ENCODE results near the gene MORC3. TPM values are rescaled to one million over a fixed set of nuclear protein-coding genes. Genes with fewer than 3 reads are reported as not detected.
A peak's percentile ranks its signal among the peaks of the same experiment; 100 is the strongest.
"Not testable (repeated sequence)": the region's sequence is repeated elsewhere in the genome, so short reads cannot be mapped to it uniquely, and the experiment has no call there.

The MORC3 gene
- total and polyA plus RNA-seq, 9 of the 15 experiments (the other 6 are each of a cell fraction or from before 2014, with no cell fraction given), result 12.7 to 53.7 (median 36.0) TPM

DNA sequence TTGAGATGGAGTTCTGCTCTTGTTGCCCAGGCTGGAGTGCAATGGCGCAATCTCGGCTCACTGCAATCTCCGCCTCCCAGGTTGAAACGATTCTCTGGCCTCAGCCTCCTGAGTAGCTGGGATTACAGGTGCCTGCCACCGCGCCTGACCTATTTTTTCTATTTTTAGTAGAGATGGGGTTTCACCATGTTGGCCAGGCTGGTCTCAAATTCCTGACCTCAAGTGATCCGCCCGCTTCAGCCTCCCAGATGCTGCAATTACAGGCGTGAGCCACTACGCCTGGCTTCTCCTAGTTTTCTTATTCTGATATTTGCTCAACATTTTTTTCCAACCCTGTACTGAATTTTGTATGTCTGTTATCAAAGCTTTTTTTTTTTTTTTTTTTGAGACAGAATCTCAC, 62.7 kb downstream of the MORC3 start:
- H3K27me3 ChIP-seq (ENCODE audit: control insufficient read depth in 2 of 2, insufficient read depth in 2 of 2, low read length in 2 of 2); DNase-seq (ENCODE audit: extremely low read depth in 1 of 4, low spot score in 3 of 4); FAIRE-seq; CTCF ChIA-PET (ENCODE audit: low intra/inter-chr PET ratio); H2AFZ ChIP-seq (ENCODE audit: low read depth, low read length); H3K9ac ChIP-seq (ENCODE audit: insufficient read depth in 1 of 2, low read depth in 2 of 2, low read length in 2 of 2); H3K27ac ChIP-seq (ENCODE audit: extremely low read depth, low read depth, low read length); H3K9me1 ChIP-seq (ENCODE audit: control insufficient read depth, insufficient read depth, low read length); H3K4me3 ChIP-seq; intact Hi-C loops (cut with micrococcal nuclease); ATAC-seq; in situ Hi-C loops (cut with MboI); BruUV-seq (replicated peaks); H3K9me3 ChIP-seq (replicated peaks; ENCODE audit: control insufficient read depth, insufficient read depth, low read depth, low read length); H4K20me1 ChIP-seq (replicated peaks; ENCODE audit: control insufficient read depth, insufficient read depth, low read length); H3K4me2 ChIP-seq (ENCODE audit: insufficient read depth, low read length): not testable (repeated sequence)
- POLR2A ChIA-PET, result interaction anchor here (1.0 kb wide), 1 partner anchor 14 kb away, joined by 3 read pairs; no protein-coding TSS in a partner anchor
- 0 out of 2 replicates have a peak, but pooled peaks have one; percentile 15 for TF ChIP-seq CEBPB (tag; IDR thresholded peaks at IDR 0.05)
- peaks cover 22% of the 10 kb centered on the region; the same call in 1 of the 3 replicates for H3K36me3 ChIP-seq (ENCODE audit: control insufficient read depth, insufficient read depth, low read length)
- H3K79me2 ChIP-seq (ENCODE audit: control insufficient read depth, insufficient read depth, low read length), result peaks cover 15% of the 10 kb centered on the region
- WGBS (ENCODE audit: insufficient coverage, low coverage, missing lambda C conversion rate), result 80% methylated on average over 10 of the region's 10 CpGs
- H3K4me1 ChIP-seq (replicated peaks in 1 of 2; ENCODE audit: control insufficient read depth in 2 of 2, insufficient read depth in 2 of 2, low read length in 2 of 2), result peaks cover 9 to 16% of the 10 kb centered on the region in 2 experiments; a peak in 4 of 5 replicates

DNA sequence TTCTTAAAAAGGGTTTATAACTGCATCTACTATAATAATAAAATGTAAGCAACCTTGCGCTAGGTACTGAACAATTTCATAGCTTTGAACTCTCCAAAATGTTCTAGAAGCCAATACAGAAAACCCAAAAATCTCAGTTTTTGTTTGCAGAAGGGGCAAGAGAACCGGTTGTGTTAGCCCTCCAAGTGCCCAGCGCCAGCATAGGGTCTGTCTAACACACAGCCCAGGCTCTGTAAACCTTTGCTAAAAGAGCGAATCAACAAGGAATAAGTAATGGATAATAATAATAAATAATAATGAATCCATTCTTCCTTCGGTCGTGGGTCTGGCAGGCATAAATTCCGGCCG, 64.9 kb downstream of the MORC3 start:
- 28% methylated on average over 8 of the region's 8 CpGs for WGBS (ENCODE audit: insufficient coverage, low coverage, missing lambda C conversion rate)
- peak overlapping the region; percentile 83 to 96; a peak in 3 of 4 replicates for H3K9ac ChIP-seq (ENCODE audit: insufficient read depth in 1 of 2, low read depth in 2 of 2, low read length in 2 of 2)
- H3K4me3 ChIP-seq, result peak overlapping the region; percentile 95
- DNase-seq (ENCODE audit: extremely low read depth in 1 of 4, low spot score in 3 of 4) (peak in 1 of 4 experiments; percentile 30), ATAC-seq (peak; percentile 22), FAIRE-seq (no peak)
- H3K79me2 ChIP-seq (ENCODE audit: control insufficient read depth, insufficient read depth, low read length), result peaks cover 19% of the 10 kb centered on the region
- ChIA-PET CTCF (ENCODE audit: low intra/inter-chr PET ratio) (no interaction called here), POLR2A (interaction anchor here (0.5 to 1.4 kb wide), 3 partner anchors 19 to 248 kb away, joined by 3 to 5 read pairs (median 3); no protein-coding TSS in a partner anchor)
- no TSS peak for BruUV-seq (replicated peaks)
- H3K36me3 ChIP-seq (ENCODE audit: control insufficient read depth, insufficient read depth, low read length), result peaks cover 32% of the 10 kb centered on the region; the same call in 2 of the 3 replicates
- H3K9me3 ChIP-seq (replicated peaks; ENCODE audit: control insufficient read depth, insufficient read depth, low read depth, low read length), result no peaks in the 10 kb centered on the region
- intact Hi-C loops (cut with micrococcal nuclease) (loop anchor here (5.0 kb wide), 2 partner anchors 243 to 258 kb away; no protein-coding TSS in a partner anchor), in situ Hi-C loops (cut with MboI) (no loop called here)
- H3K4me2 ChIP-seq (ENCODE audit: insufficient read depth, low read length), result peak overlapping the region; percentile 93
- peaks cover 2% of the 10 kb centered on the region for H3K9me1 ChIP-seq (ENCODE audit: control insufficient read depth, insufficient read depth, low read length)
- no peak overlapping the region for H3K27ac ChIP-seq (ENCODE audit: extremely low read depth, low read depth, low read length)
- H3K4me1 ChIP-seq (replicated peaks in 1 of 2; ENCODE audit: control insufficient read depth in 2 of 2, insufficient read depth in 2 of 2, low read length in 2 of 2), result peaks cover 9 to 21% of the 10 kb centered on the region in 2 experiments; a peak in 4 of 5 replicates
- H3K27me3 ChIP-seq (ENCODE audit: control insufficient read depth in 2 of 2, insufficient read depth in 2 of 2, low read length in 2 of 2), result no peaks in the 10 kb centered on the region
- H2AFZ ChIP-seq (ENCODE audit: low read depth, low read length), result peak overlapping the region; percentile 79
- 0 out of 2 replicates have a peak, but pooled peaks cover 3% of the 10 kb centered on the region for H4K20me1 ChIP-seq (replicated peaks; ENCODE audit: control insufficient read depth, insufficient read depth, low read length)
- TF ChIP-seq POLR2AphosphoS5 (IDR thresholded peaks at IDR 0.05; ENCODE audit: control insufficient read depth, insufficient read depth, low read depth, low read length) (no peak), ZNF311 (CRISPR knock-in tag; IDR thresholded peaks at IDR 0.05) (no peak), MXI1 (IDR thresholded peaks at IDR 0.05; ENCODE audit: low read depth, low read length) (no peak), HDGF (IDR thresholded peaks at IDR 0.05) (no peak), ELF2 (CRISPR knock-in tag; IDR thresholded peaks at IDR 0.05) (no peak), CHD1 (IDR thresholded peaks at IDR 0.05; ENCODE audit: low read length) (no peak), HMG20B (CRISPR knock-in tag; IDR thresholded peaks at IDR 0.05) (no peak), TOE1 (IDR thresholded peaks at IDR 0.05; ENCODE audit: borderline replicate concordance) (no peak), TOE1 (CRISPR knock-in tag; IDR thresholded peaks at IDR 0.05; ENCODE audit: borderline replicate concordance, low read depth) (no peak), FOXJ3 (CRISPR knock-in tag; IDR thresholded peaks at IDR 0.05) (no peak)
- TF ChIP-seq, protein P1, sequence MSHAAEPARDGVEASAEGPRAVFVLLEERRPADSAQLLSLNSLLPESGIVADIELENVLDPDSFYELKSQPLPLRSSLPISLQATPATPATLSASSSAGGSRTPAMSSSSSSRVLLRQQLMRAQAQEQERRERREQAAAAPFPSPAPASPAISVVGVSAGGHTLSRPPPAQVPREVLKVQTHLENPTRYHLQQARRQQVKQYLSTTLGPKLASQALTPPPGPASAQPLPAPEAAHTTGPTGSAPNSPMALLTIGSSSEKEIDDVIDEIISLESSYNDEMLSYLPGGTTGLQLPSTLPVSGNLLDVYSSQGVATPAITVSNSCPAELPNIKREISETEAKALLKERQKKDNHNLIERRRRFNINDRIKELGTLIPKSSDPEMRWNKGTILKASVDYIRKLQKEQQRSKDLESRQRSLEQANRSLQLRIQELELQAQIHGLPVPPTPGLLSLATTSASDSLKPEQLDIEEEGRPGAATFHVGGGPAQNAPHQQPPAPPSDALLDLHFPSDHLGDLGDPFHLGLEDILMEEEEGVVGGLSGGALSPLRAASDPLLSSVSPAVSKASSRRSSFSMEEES (CRISPR knock-in tag; IDR thresholded peaks at IDR 0.05), result no peak
- TF ChIP-seq, protein P2, sequence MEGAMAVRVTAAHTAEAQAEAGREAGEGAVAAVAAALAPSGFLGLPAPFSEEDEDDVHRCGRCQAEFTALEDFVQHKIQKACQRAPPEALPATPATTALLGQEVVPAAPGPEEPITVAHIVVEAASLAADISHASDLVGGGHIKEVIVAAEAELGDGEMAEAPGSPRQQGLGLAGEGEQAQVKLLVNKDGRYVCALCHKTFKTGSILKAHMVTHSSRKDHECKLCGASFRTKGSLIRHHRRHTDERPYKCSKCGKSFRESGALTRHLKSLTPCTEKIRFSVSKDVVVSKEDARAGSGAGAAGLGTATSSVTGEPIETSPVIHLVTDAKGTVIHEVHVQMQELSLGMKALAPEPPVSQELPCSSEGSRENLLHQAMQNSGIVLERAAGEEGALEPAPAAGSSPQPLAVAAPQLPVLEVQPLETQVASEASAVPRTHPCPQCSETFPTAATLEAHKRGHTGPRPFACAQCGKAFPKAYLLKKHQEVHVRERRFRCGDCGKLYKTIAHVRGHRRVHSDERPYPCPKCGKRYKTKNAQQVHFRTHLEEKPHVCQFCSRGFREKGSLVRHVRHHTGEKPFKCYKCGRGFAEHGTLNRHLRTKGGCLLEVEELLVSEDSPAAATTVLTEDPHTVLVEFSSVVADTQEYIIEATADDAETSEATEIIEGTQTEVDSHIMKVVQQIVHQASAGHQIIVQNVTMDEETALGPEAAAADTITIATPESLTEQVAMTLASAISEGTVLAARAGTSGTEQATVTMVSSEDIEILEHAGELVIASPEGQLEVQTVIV (CRISPR knock-in tag; IDR thresholded peaks at IDR 0.05; ENCODE audit: borderline replicate concordance), result no peak
